ENCODE results near the gene ERBB4.

Gene ERBB4

DNA sequence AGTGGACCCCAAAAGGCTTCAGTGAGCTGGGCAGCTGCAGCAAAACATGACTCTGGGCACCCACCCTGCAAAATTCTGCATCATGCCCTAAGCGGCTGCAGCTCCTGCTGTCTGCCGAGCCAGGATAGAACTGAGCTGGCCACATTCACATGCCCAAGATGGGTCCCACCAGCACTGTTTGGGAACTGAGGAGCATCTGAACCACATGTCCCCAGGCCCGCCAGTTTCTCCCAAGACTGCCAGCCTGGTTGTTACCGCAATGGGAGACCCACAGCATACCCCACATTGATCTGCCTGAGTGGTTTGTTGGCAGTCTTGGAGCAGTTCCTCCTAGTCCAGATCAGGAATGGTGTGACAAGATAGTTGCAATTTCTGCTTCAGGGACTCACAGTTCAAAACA is 1035.4 kb downstream of the ERBB4 start:
- Histone ChIP-seq H3K36me3 (ENCODE audit: insufficient read depth) (no peaks in the 10 kb centered on the region), H3K27me3 (ENCODE audit: insufficient read depth, low read depth) (no peaks in the 10 kb centered on the region), H3K4me2 (no peak overlapping the region), H4K20me1 (ENCODE audit: insufficient read depth) (no peaks in the 10 kb centered on the region), H3K9ac (no peak overlapping the region), H3K4me1 (ENCODE audit: low read depth, poor library complexity, severe bottlenecking) (no peaks in the 10 kb centered on the region), H3K4me3 (IDR thresholded peaks at IDR 0.05; ENCODE audit: insufficient read depth, low read depth, low read length) (no peak overlapping the region), H3K79me2 (ENCODE audit: insufficient read depth, low read depth) (no peaks in the 10 kb centered on the region), H2AFZ (ENCODE audit: low read depth) (no peak overlapping the region), H3K27ac (no peak overlapping the region)
- TF ChIP-seq, protein P1, sequence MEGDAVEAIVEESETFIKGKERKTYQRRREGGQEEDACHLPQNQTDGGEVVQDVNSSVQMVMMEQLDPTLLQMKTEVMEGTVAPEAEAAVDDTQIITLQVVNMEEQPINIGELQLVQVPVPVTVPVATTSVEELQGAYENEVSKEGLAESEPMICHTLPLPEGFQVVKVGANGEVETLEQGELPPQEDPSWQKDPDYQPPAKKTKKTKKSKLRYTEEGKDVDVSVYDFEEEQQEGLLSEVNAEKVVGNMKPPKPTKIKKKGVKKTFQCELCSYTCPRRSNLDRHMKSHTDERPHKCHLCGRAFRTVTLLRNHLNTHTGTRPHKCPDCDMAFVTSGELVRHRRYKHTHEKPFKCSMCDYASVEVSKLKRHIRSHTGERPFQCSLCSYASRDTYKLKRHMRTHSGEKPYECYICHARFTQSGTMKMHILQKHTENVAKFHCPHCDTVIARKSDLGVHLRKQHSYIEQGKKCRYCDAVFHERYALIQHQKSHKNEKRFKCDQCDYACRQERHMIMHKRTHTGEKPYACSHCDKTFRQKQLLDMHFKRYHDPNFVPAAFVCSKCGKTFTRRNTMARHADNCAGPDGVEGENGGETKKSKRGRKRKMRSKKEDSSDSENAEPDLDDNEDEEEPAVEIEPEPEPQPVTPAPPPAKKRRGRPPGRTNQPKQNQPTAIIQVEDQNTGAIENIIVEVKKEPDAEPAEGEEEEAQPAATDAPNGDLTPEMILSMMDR (conservative IDR thresholded peaks at IDR 0.05; ENCODE audit: low read depth, low read length), result no peak

DNA sequence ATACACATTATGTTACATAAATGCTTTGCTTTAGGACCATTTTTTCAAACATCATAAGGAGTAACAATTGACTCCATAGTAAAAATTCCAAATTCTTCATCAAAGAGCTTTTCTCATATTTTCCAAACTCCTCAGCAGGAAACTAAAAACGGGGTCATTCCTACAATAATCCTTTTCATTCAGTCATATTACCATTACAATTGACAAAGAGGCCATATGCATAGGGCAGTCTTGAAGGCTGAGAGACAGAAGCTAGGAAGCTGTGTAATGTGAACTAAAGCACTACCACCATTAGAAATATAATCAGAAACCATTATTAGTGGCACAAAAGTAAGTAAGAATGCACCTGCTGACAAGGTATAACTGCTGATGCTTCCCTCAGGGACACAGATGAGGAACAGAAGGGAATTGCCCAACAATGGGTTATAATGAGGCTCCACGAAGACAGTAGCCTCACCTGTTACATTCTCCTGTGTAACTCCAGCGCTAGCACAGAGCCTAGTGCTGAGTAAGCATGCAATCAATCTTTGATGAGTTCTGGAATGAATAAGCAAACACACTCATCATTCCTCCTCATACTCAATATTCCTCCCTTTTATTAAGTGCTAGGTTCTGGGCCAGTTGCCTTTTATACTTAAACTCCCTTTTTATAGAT is 1039.9 kb downstream of the ERBB4 start:
- no peaks in the 10 kb centered on the region for H3K36me3 ChIP-seq (ENCODE audit: insufficient read depth)
- H3K27ac ChIP-seq, result no peak overlapping the region
- no peaks in the 10 kb centered on the region for H4K20me1 ChIP-seq (ENCODE audit: insufficient read depth)
- H3K4me1 ChIP-seq (ENCODE audit: low read depth, poor library complexity, severe bottlenecking), result no peaks in the 10 kb centered on the region
- H2AFZ ChIP-seq (ENCODE audit: low read depth), result no peak overlapping the region
- TF ChIP-seq, protein P1 (conservative IDR thresholded peaks at IDR 0.05; ENCODE audit: low read depth, low read length), result no peak
- no peaks in the 10 kb centered on the region for H3K79me2 ChIP-seq (ENCODE audit: insufficient read depth, low read depth)
- no peak overlapping the region for H3K4me2 ChIP-seq
- H3K27me3 ChIP-seq (ENCODE audit: insufficient read depth, low read depth), result no peaks in the 10 kb centered on the region
- no peak overlapping the region for H3K4me3 ChIP-seq (IDR thresholded peaks at IDR 0.05; ENCODE audit: insufficient read depth, low read depth, low read length)
- no peak overlapping the region for H3K9ac ChIP-seq

DNA sequence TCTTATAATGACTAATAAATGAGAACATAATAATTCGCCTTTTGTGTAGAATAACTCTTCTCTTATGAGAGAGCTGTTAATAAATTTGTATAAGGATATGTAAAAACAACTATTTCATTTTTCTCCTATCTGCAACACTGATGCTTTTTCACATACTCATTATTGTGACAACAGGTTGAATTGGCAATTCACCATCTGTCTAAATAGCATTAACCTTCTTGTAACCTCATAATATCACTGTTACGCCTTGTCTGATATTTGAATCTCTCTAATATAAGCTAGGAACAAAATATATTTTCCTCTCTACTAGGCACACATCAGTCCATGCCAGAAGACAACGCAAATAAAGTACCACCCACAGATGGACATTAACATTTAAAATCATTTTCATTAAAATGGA is 1043.3 kb downstream of the ERBB4 start:
- Histone ChIP-seq H3K9ac (no peak overlapping the region), H3K4me1 (ENCODE audit: low read depth, poor library complexity, severe bottlenecking) (no peaks in the 10 kb centered on the region), H3K79me2 (ENCODE audit: insufficient read depth, low read depth) (no peaks in the 10 kb centered on the region), H3K4me3 (IDR thresholded peaks at IDR 0.05; ENCODE audit: insufficient read depth, low read depth, low read length) (no peak overlapping the region), H3K27ac (no peak overlapping the region), H4K20me1 (ENCODE audit: insufficient read depth) (no peaks in the 10 kb centered on the region), H3K4me2 (no peak overlapping the region), H3K27me3 (ENCODE audit: insufficient read depth, low read depth) (no peaks in the 10 kb centered on the region), H2AFZ (ENCODE audit: low read depth) (no peak overlapping the region), H3K36me3 (ENCODE audit: insufficient read depth) (no peaks in the 10 kb centered on the region)
- TF ChIP-seq, protein P1 (conservative IDR thresholded peaks at IDR 0.05; ENCODE audit: low read depth, low read length), result no peak

DNA sequence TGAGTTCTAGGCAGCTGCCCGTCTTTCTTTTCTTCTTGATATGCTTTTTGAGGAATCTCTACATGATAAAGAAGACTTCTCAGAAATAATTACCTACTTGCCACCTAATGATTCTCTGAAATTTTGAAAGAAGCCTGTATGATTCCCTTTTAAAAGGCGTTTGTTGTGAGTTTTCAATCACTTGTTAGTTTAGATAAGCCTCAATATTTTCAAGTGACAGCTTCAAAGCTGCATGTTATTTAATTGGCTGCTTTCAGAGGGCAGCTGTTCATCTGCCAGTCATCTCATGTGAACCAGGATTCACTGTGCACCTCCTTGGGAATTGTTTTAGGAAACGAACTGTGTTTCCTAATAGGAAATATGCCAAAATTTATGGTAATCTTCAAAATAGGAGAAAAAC is 1044.1 kb downstream of the ERBB4 start:
- Histone ChIP-seq H4K20me1 (ENCODE audit: insufficient read depth) (no peaks in the 10 kb centered on the region), H3K79me2 (ENCODE audit: insufficient read depth, low read depth) (no peaks in the 10 kb centered on the region), H3K4me2 (no peak overlapping the region), H3K27me3 (ENCODE audit: insufficient read depth, low read depth) (no peaks in the 10 kb centered on the region), H3K4me1 (ENCODE audit: low read depth, poor library complexity, severe bottlenecking) (no peaks in the 10 kb centered on the region), H3K36me3 (ENCODE audit: insufficient read depth) (no peaks in the 10 kb centered on the region), H3K9ac (no peak overlapping the region), H2AFZ (ENCODE audit: low read depth) (no peak overlapping the region), H3K4me3 (IDR thresholded peaks at IDR 0.05; ENCODE audit: insufficient read depth, low read depth, low read length) (no peak overlapping the region), H3K27ac (no peak overlapping the region)
- TF ChIP-seq, protein P1 (conservative IDR thresholded peaks at IDR 0.05; ENCODE audit: low read depth, low read length), result no peak

Measured in KMS-11 (cell line).